ENCODE measurements around the gene ASB6. TPM values are rescaled to one million over a fixed set of nuclear protein-coding genes. Genes with fewer than 3 reads are reported as not detected.
"Not testable (repeated sequence)": the region's sequence is repeated elsewhere in the genome, so short reads cannot be mapped to it uniquely, and the experiment has no call there.

Gene ASB6
- total RNA-seq, 1 donor, result 17.8 TPM

GRCh38 chr9:129674229-129674628 is 32.3 kb upstream of the ASB6 start:
- Histone ChIP-seq H3K9me3 (ENCODE audit: low read depth, low read length) (no peaks in the 10 kb centered on the region), H3K4me1 (ENCODE audit: insufficient read depth, low read length) (no peaks in the 10 kb centered on the region), H3K27me3 (ENCODE audit: insufficient read depth, low read length) (no peaks in the 10 kb centered on the region), H3K4me3 (ENCODE audit: low read length) (no peak overlapping the region)

- no peaks in the 10 kb centered on the region for H3K4me1 ChIP-seq (ENCODE audit: insufficient read depth, low read length)
- H3K4me3 ChIP-seq (ENCODE audit: low read length), result no peak overlapping the region
- no peaks in the 10 kb centered on the region for H3K27me3 ChIP-seq (ENCODE audit: insufficient read depth, low read length)
- no peaks in the 10 kb centered on the region for H3K9me3 ChIP-seq (ENCODE audit: low read depth, low read length)
Observed at GRCh38 chr9:129673602-129674001, 31.7 kb upstream of the ASB6 start.

- H3K4me1 ChIP-seq (ENCODE audit: insufficient read depth, low read length), result no peaks in the 10 kb centered on the region
- H3K27me3 ChIP-seq (ENCODE audit: insufficient read depth, low read length), result no peaks in the 10 kb centered on the region
- H3K9me3 ChIP-seq (ENCODE audit: low read depth, low read length), result no peaks in the 10 kb centered on the region
- no peak overlapping the region for H3K4me3 ChIP-seq (ENCODE audit: low read length)
Observed at GRCh38 chr9:129672702-129673101, 30.8 kb upstream of the ASB6 start.

GRCh38 chr9:129671519-129671918 is 29.6 kb upstream of the ASB6 start:
- no peak overlapping the region for H3K4me3 ChIP-seq (ENCODE audit: low read length)
- no peaks in the 10 kb centered on the region for H3K9me3 ChIP-seq (ENCODE audit: low read depth, low read length)
- no peaks in the 10 kb centered on the region for H3K4me1 ChIP-seq (ENCODE audit: insufficient read depth, low read length)
- H3K27me3 ChIP-seq (ENCODE audit: insufficient read depth, low read length), result peaks cover 5% of the 10 kb centered on the region

GRCh38 chr9:129671065-129671464 is 29.1 kb upstream of the ASB6 start:
- H3K4me3 ChIP-seq (ENCODE audit: low read length), result no peak overlapping the region
- H3K27me3 ChIP-seq (ENCODE audit: insufficient read depth, low read length), result peaks cover 5% of the 10 kb centered on the region
- H3K4me1 ChIP-seq (ENCODE audit: insufficient read depth, low read length), result no peaks in the 10 kb centered on the region
- no peaks in the 10 kb centered on the region for H3K9me3 ChIP-seq (ENCODE audit: low read depth, low read length)

- H3K27me3 ChIP-seq (ENCODE audit: insufficient read depth, low read length), result peaks cover 5% of the 10 kb centered on the region
- H3K9me3 ChIP-seq (ENCODE audit: low read depth, low read length), result no peaks in the 10 kb centered on the region
- H3K4me3 ChIP-seq (ENCODE audit: low read length), result no peak overlapping the region
- no peaks in the 10 kb centered on the region for H3K4me1 ChIP-seq (ENCODE audit: insufficient read depth, low read length)
Observed at GRCh38 chr9:129669946-129670345, 28.0 kb upstream of the ASB6 start.

GRCh38 chr9:129669141-129669718 is 27.3 kb upstream of the ASB6 start:
- Histone ChIP-seq H3K27me3 (ENCODE audit: insufficient read depth, low read length) (peaks cover 5% of the 10 kb centered on the region), H3K9me3 (ENCODE audit: low read depth, low read length) (no peaks in the 10 kb centered on the region), H3K4me1 (ENCODE audit: insufficient read depth, low read length) (no peaks in the 10 kb centered on the region), H3K4me3 (ENCODE audit: low read length) (no peak overlapping the region)

- Histone ChIP-seq H3K4me3 (ENCODE audit: low read length) (no peak overlapping the region), H3K4me1 (ENCODE audit: insufficient read depth, low read length) (no peaks in the 10 kb centered on the region), H3K27me3 (ENCODE audit: insufficient read depth, low read length) (peaks cover 5% of the 10 kb centered on the region), H3K9me3 (ENCODE audit: low read depth, low read length) (no peaks in the 10 kb centered on the region)
Observed at GRCh38 chr9:129667850-129668249, 25.9 kb upstream of the ASB6 start.

GRCh38 chr9:129667378-129667777 is 25.4 kb upstream of the ASB6 start:
- no peaks in the 10 kb centered on the region for H3K9me3 ChIP-seq (ENCODE audit: low read depth, low read length)
- H3K4me1 ChIP-seq (ENCODE audit: insufficient read depth, low read length), result no peaks in the 10 kb centered on the region
- peaks cover 5% of the 10 kb centered on the region for H3K27me3 ChIP-seq (ENCODE audit: insufficient read depth, low read length)
- H3K4me3 ChIP-seq (ENCODE audit: low read length), result no peak overlapping the region

- no peaks in the 10 kb centered on the region for H3K4me1 ChIP-seq (ENCODE audit: insufficient read depth, low read length)
- H3K27me3 ChIP-seq (ENCODE audit: insufficient read depth, low read length), result peaks cover 5% of the 10 kb centered on the region
- no peaks in the 10 kb centered on the region for H3K9me3 ChIP-seq (ENCODE audit: low read depth, low read length)
- no peak overlapping the region for H3K4me3 ChIP-seq (ENCODE audit: low read length)
Observed at GRCh38 chr9:129666575-129666974, 24.6 kb upstream of the ASB6 start.

- Histone ChIP-seq H3K4me3 (ENCODE audit: low read length) (no peak overlapping the region), H3K4me1 (ENCODE audit: insufficient read depth, low read length) (no peaks in the 10 kb centered on the region), H3K9me3 (ENCODE audit: low read depth, low read length) (no peaks in the 10 kb centered on the region), H3K27me3 (ENCODE audit: insufficient read depth, low read length) (peaks cover 5% of the 10 kb centered on the region)
Observed at GRCh38 chr9:129665814-129666520, 24.0 kb upstream of the ASB6 start.

GRCh38 chr9:129665389-129665775 is 23.4 kb upstream of the ASB6 start, which contains the start of gene PRRX2:
PRRX2 (plus strand) TSS chr9:129665647; CDS start chr9:129665868, 221 bp downstream.
- no peaks in the 10 kb centered on the region for H3K9me3 ChIP-seq (ENCODE audit: low read depth, low read length)
- no peak within 1 kb of the TSS for H3K4me3 ChIP-seq (ENCODE audit: low read length)
- peaks cover 5% of the 10 kb centered on the region for H3K27me3 ChIP-seq (ENCODE audit: insufficient read depth, low read length)
- no peaks in the 10 kb centered on the region for H3K4me1 ChIP-seq (ENCODE audit: insufficient read depth, low read length)

GRCh38 chr9:129664746-129665388 is 22.9 kb upstream of the ASB6 start:
- H3K27me3 ChIP-seq (ENCODE audit: insufficient read depth, low read length), result peaks cover 5% of the 10 kb centered on the region
- H3K4me1 ChIP-seq (ENCODE audit: insufficient read depth, low read length), result no peaks in the 10 kb centered on the region
- no peak overlapping the region for H3K4me3 ChIP-seq (ENCODE audit: low read length)
- no peaks in the 10 kb centered on the region for H3K9me3 ChIP-seq (ENCODE audit: low read depth, low read length)

- not testable (repeated sequence) for H3K9me3 ChIP-seq (ENCODE audit: low read depth, low read length); H3K4me3 ChIP-seq (ENCODE audit: low read length); H3K4me1 ChIP-seq (ENCODE audit: insufficient read depth, low read length); H3K27me3 ChIP-seq (ENCODE audit: insufficient read depth, low read length)
Observed at GRCh38 chr9:129662239-129662638, 20.3 kb upstream of the ASB6 start.

GRCh38 chr9:129661029-129661428 is 19.1 kb upstream of the ASB6 start:
- no peaks in the 10 kb centered on the region for H3K4me1 ChIP-seq (ENCODE audit: insufficient read depth, low read length)
- no peak overlapping the region for H3K4me3 ChIP-seq (ENCODE audit: low read length)
- H3K9me3 ChIP-seq (ENCODE audit: low read depth, low read length), result no peaks in the 10 kb centered on the region
- H3K27me3 ChIP-seq (ENCODE audit: insufficient read depth, low read length), result no peaks in the 10 kb centered on the region

Data from mononuclear cell (primary cell).